AG04449 (cell line): ENCODE results near the gene IL17RD.

ENCODE experiments used
- CTCF ChIA-PET: fragments of 350-600 bp; formaldehyde crosslinking; extraction: SDS; loops from one replicate; lab custom pipeline; 2021; ENCODE audit warnings: antibody characterized with exemption; lab: Yijun Ruan, JAX
- POLR2A ChIA-PET: fragments of 400-600, 350-600 bp; formaldehyde crosslinking; extraction: SDS; loops from one replicate; lab custom pipeline; 2020; ENCODE audit warnings: antibody characterized with exemption, inconsistent platforms; lab: Yijun Ruan, JAX
- DNase-seq: peaks from one replicate; pipeline ENCODE4 v3.0.0-alpha.2; 2010; ENCODE audit warnings: low read depth, low spot score
- H3K4me3 ChIP-seq: 2 replicates; pipeline ENCODE4 v1.5.1; 2011; ENCODE audit warnings: low read depth, mild to moderate bottlenecking, control low read depth, low read length
- CTCF ChIP-seq: IDR thresholded peaks from one replicate; pipeline ENCODE4 v1.5.1; 2011; ENCODE audit warnings: mild to moderate bottlenecking, moderate library complexity, low read length, control low read depth, inconsistent platforms; ENCODE audit not compliant: insufficient read depth; ENCODE audit errors: missing control alignments

Gene IL17RD

GRCh38 chr3:57169108-57169507, 4.0 kb upstream of the IL17RD start:
- H3K4me3 ChIP-seq: no peak overlapping the region
- ChIA-PET POLR2A (no interaction called here), CTCF (interaction anchor here (0.9 to 3.4 kb wide), 19 partner anchors 10 to 666 kb away, joined by 3 to 39 read pairs (median 9); no protein-coding TSS in a partner anchor)
- DNase-seq: no peak
- TF ChIP-seq CTCF: no peak

GRCh38 chr3:57168151-57168550, 3.0 kb upstream of the IL17RD start:
- no peak for DNase-seq
- ChIA-PET CTCF (interaction anchor here (1.2 to 1.8 kb wide), 2 partner anchors 58 to 667 kb away, joined by 3 read pairs; no protein-coding TSS in a partner anchor), POLR2A (no interaction called here)
- H3K4me3 ChIP-seq: no peak overlapping the region
- TF ChIP-seq CTCF: no peak

GRCh38 chr3:57166660-57167059, 1.5 kb upstream of the IL17RD start:
- no peak for DNase-seq
- ChIA-PET POLR2A (no interaction called here), CTCF (interaction anchor here (1.8 to 1.9 kb wide), 2 partner anchors 8 to 60 kb away, joined by 3 to 8 read pairs; no protein-coding TSS in a partner anchor)
- no peak overlapping the region for H3K4me3 ChIP-seq
- no peak for TF ChIP-seq CTCF

GRCh38 chr3:57165641-57166040, 488 bp upstream of the IL17RD start:
- POLR2A ChIA-PET: no interaction called here
- CTCF ChIA-PET: interaction anchor here (1.5 to 1.9 kb wide), 2 partner anchors 9 to 56 kb away, joined by 3 to 8 read pairs; no protein-coding TSS in a partner anchor
- no peak for DNase-seq
- no peak for TF ChIP-seq CTCF
- H3K4me3 ChIP-seq: peak overlapping the region; percentile 60

GRCh38 chr3:57164217-57164656, 916 bp downstream of the IL17RD start:
- CTCF ChIA-PET: interaction anchor here (1.3 to 1.5 kb wide), 3 partner anchors 57 to 64 kb away, joined by 3 to 7 read pairs (median 4); no protein-coding TSS in a partner anchor
- DNase-seq: no peak
- no peak for TF ChIP-seq CTCF
- H3K4me3 ChIP-seq: peak overlapping the region; percentile 60
- POLR2A ChIA-PET: no interaction called here

GRCh38 chr3:57163751-57164150, 1.4 kb downstream of the IL17RD start:
- no peak overlapping the region for H3K4me3 ChIP-seq
- CTCF ChIA-PET: interaction anchor here (1.3 to 1.5 kb wide), 2 partner anchors 59 to 64 kb away, joined by 4 to 7 read pairs; no protein-coding TSS in a partner anchor
- no peak for TF ChIP-seq CTCF
- POLR2A ChIA-PET: no interaction called here
- no peak for DNase-seq
